Measurements from ENCODE around the gene PTPRE. TPM values are rescaled to one million over a fixed set of nuclear protein-coding genes. Genes with fewer than 3 reads are reported as not detected.
A peak's percentile ranks its signal among the peaks of the same experiment; 100 is the strongest.

PTPRE gene
- total RNA-seq, 1 donor from 2014 or later = 33.0 TPM

DNA sequence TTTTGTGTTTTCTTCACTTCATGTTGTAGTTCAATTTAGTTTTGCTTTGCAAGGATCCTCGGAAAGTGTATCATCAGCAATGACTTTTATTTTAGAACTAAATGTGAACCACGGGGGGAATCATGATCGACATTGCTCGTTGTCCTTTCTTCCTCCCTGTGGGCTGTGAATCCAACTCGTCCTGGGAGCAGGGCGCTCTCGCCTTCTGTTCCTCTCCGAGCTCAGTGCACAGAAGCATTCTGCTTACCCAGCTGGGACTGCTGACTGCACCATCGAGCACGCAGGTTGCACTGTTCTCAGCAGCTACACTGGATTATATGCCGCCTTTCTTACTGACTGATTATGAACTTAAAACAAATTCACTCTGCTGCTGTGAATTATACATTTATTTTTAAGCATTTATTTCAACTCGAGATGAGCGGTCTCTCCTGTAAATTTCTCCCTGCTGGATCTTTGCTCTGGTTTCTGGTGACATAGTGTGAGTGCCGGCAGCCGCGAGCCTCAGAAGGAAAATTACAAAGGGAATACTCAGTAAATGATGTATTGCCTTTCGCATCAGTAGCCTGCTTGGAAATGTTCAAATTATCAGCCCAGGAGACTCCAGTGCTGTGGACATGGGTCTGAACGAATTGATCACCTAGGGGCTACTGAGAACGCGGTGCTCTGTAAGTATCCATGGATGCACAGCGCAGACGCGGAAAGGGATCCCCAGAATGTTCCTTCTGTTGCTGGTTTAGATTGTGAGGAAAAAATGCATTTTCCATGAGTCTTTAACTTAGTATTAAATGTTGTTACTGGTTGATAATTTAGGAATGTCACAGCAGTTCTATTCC, 92.6 kb downstream of the PTPRE start:
- DNase-seq (ENCODE audit: low spot score) = no peak

GRCh38 chr10:128000471-128001362, 93.8 kb downstream of the PTPRE start:
- no peak for DNase-seq (ENCODE audit: low spot score)

DNA sequence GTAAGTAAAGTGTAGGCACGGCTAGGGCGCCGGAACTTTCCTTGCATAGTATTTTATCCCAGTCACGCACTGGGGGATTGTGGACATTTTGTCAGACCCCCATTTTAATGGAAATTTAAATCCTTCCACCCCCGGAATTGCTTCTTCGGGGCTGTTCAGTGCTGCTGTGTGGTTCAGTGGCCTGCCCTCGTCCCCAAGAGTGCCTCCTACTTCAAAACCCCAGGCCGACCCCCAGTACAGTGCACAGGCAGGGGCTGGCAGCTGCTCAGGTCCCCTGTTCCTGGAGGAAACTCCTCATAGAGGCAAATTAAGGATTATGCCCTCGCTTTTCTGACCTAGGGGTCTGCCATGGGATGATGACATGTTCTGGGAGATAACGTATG, 94.5 kb downstream of the PTPRE start:
- DNase-seq (ENCODE audit: low spot score) = no peak

DNA sequence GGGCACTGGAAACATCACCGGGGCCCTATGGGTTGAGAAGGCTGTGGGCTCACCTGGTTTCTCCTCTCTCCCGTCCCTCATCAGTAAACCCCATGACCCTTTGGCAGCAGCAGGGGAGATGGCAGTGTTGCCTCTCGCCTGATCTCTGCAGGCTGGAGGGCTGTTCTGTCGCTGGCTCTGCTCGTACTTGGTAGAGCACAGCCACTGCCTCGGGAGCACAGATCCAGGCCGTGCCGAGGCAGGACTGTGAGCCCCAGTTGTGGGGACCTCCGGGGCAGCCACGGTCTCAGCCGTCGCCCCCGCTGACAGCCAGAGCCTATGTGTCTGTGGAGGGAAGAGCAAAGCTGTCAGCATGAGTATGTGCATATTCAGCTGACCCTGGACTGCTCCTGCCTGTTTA, 94.9 kb downstream of the PTPRE start:
- no peak for DNase-seq (ENCODE audit: low spot score)

DNA sequence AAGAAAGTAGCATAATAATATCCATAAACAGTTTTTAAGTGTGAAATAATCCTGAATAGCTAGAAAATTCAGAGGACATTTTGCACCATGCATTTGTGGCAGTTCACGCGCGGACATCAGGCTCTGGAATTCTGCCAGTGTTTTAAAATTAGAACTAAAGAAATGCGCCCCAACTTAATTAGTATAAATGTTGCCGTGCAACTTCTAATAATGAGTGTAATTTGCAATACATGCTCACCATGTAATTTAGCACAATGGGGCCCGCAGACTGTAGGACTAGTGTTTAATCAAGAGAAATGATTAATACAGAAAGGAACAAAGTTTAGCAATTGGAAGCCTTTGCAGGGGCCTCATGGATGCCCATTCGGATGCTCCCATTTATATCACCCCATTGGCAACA, 96.6 kb downstream of the PTPRE start:
- DNase-seq (ENCODE audit: low spot score) = no peak

DNA sequence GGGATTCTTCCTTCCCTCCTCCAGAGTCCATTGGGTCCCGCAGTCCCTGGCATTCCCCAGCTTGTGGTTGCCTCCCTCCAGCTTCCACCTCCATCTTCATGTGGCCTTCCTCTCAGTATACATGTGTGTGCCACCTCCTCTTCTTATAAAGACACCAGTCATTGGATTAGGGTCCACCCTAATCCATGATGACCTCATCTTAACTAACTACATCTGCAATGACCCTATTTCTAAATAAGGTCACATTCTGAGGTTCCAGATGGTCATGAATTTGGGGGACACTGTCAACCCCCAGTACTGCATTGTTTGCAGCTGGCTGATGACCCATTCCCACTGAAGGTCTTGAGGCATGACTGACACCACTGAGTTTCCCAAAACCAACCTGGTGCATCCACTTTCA, 99.0 kb downstream of the PTPRE start:
- no peak for DNase-seq (ENCODE audit: low spot score)

- DNase-seq (ENCODE audit: low spot score) = no peak
These were observed 100.2 kb downstream of the PTPRE start for GRCh38 chr10:128007056-128007455.

DNA sequence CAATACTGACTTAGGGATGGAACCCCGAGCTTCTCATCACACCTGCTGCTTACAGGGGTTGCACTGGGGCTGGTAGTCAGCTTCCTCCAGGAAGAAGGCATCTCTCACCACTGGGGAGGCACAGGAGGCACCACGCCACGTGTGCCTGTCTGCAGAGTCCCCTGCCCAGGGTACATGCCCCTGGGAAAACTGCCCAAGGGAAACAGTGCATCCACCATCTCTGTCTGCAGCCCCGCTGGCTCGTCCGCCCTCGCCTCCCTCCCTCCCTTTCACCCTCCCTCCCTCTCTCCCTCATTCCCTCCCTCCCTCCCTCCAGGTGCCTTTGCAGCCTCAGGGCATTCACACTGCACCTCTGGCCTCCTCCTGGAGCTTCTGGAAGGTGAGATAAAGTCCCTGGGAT, 101.1 kb downstream of the PTPRE start:
- no peak for DNase-seq (ENCODE audit: low spot score)

GRCh38 chr10:128008521-128009250, 101.8 kb downstream of the PTPRE start:
- DNase-seq (ENCODE audit: low spot score) = no peak

GRCh38 chr10:128009372-128010126, 102.6 kb downstream of the PTPRE start:
- DNase-seq (ENCODE audit: low spot score) = no peak

DNA sequence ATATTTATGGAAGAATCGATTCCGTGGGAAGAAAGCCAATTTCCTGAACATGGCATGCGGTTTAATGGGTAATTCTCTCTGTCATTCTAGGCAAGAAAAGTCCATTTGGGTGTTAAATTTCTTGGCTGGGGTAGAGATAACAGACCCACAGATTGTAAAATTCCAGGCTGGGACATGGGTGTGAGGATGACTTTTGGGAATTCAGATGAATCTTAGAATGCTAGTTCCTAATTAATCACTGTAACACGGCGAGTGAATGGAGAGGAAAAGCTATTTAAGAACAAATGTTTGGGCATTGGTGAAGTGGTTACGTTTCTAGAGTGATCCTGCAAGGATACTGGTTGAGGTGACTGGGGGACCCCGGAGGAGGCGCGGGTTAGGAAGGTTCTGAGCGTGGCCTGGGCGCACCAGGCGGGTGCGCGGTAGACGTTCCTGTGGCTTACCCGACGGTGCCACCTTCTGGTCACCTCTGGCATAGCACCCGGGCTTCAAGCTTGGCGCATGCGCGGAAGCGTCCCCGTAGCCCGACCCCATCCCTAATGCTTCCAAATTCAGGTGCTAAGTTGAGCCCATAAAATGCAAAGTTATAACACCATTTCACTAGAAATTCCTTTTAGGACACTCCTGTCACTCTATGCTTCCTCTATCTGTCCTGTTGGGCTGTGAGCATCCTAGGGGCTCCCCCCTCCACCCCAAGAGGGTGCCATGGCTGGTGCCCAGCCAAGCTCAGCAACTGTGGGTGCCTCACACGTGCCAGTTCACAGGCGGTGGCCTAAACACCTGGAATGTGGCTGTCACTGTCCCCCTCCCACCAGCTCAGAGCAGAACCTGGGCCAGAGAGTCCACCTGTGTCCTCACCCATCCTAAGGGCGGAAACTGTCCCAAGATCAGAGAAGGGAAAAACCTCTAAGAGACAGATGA, 104.4 kb downstream of the PTPRE start:
- peak; percentile 86 for DNase-seq (ENCODE audit: low spot score)

- DNase-seq (ENCODE audit: low spot score) = no peak
These were observed 106.7 kb downstream of the PTPRE start for GRCh38 chr10:128013626-128014025.

GRCh38 chr10:128014236-128014635, 107.3 kb downstream of the PTPRE start:
- DNase-seq (ENCODE audit: low spot score) = no peak

DNA sequence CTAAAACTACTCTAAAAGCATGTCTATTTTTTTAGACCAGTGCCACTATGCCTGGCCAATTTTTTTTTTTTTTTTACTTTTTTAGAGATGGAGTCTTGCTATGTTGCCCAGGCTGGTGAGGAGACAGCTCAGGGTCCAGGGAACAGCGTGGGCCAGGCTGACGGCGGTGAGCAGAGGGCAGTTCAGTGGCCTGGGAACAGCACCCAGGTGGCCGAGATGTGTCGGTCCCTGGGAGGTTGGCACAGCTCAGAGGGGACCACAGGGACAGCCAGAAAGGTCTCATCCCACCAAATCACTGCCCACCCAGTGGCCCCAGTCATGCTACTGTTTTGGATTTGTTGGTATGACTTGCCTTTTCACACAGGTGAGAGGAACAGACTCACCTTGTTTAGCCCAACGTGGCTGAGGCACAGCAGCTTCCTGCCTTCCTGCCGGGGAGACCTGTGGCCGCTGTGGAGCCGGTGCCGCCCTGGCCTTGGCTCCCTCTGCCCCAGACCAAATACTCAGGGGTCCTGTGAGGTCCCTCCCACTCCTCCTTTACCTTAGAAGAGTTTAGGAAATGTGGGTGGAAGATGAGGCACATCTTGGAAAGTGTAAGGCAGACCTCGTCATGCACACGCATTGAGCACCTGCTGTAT, 109.6 kb downstream of the PTPRE start:
- DNase-seq (ENCODE audit: low spot score) = no peak

DNA sequence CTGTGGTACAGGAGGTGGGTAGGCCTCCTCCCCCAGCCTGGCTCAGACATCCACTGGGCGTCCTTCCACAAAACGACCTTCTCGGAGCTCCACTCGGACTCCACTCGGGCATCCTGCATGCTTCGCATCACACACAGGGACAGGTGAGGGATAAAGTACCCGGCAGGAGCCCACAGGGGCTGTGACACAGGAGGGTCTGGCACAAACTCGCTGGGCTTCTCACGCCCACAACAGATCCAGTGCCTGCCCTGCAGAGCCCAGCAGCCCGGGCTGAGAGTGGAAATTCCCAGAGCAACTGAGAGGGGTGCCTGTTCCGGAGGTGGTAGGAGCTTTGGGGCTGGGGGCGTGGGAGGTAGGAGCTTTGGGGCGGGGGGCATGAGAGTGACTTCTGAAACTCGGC, 110.9 kb downstream of the PTPRE start:
- DNase-seq (ENCODE audit: low spot score) = no peak

- DNase-seq (ENCODE audit: low spot score) = no peak
These were observed 111.3 kb downstream of the PTPRE start for GRCh38 chr10:128018236-128018635.

DNA sequence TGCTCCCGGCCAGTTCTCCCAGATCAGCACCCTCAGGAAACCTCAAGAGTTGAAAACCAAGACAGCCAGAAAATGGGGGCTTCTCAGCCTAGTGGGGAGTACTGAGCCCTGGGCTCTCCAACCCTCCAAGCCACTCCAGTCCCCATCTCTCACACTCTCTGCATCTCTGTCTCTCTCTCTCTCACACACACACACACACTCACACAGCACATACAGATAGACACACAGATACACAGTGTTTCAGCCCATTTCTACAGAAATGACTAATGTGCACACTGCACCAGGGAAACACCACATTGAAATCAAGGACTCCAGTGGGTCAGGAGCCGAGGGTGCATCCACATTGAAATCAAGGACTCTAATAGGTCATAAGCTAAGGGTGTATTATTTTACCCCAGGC, 111.8 kb downstream of the PTPRE start:
- DNase-seq (ENCODE audit: low spot score) = no peak

DNA sequence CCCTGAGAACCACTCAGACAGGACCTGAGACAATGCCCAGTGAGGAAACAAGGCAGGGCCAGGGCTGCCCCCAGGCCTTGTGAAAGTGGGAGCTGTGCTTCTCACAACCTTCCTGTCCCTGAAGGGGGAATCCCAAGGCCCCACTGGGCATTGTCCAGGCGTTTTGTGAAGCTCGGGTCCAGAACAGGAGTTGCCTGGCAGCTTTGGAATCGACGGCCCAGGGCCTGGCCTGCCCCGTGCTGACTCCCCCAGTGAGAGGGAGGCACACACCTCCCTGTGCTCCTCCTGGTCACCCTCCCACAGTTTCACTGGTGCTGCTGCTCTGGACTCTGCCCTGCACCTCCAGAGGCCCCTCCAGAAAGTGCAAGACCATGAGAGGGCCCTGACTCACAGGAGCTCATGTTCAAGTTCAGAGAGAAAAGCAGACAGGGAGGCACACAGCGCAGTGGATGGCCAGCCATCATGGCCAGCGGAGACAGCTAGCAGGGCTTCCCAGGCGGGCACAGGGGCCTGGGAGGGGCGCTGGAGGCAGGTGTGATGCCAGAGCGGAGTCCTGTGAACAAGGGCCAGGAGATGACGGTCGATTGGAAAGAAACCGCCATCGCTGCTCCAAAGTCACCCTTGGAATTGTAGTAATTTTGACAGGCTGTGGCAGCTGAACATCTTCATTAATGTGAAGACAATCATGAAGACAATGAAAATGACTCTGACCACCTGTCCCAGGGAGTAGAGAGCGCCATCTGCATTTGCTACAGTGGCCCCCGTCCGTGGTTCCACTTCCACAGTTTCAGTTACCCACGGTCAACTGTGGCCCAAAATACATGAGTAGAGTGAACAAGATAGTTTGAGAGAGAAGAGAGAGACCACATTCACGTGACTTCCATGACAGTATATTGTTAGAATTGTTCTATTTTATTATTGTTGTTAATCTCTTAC, 115.6 kb downstream of the PTPRE start:
- no peak for DNase-seq (ENCODE audit: low spot score)

DNA sequence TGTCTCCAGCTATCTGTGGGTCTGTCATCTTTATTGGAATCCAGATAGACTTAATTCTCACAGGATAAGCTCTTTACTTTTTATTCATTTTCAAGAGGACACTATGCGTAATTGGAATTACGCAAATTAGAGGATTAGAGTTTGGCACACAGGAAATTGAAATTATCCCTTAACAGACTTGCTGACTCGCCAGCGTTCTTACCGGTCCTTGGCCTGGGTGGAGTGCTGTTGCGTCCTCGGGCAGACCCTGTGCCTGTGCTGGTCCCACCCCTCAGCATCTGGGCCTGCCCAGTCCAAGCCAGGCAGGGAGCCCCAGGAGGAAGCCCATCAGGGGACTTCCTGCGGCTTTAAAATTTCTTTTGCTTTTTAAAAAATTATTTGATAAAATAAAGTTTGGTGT, 117.5 kb downstream of the PTPRE start:
- DNase-seq (ENCODE audit: low spot score) = no peak
